GM13976 (cell line): Measurements from ENCODE around the gene CD8A.

Experiments used
- DNase-seq: peaks from one replicate; pipeline ENCODE4 v3.0.0; 2012; ENCODE audit warnings: low spot score
- CTCF ChIP-seq: IDR thresholded peaks from 2 replicates; pipeline ENCODE4 v1.5.1; 2012; ENCODE audit warnings: borderline replicate concordance, mild to moderate bottlenecking; ENCODE audit not compliant: insufficient read depth; ENCODE audit errors: extremely low read depth, missing control alignments, control extremely low read depth
- in situ Hi-C: fragments of 300-500 bp; cut with MboI; formaldehyde crosslinking; loops from one replicate; pipeline ENCODE4 v1.12.0; 2022; ENCODE audit warnings: low sequenced_read_pairs, mixed read lengths, inconsistent platforms; ENCODE audit not compliant: unreplicated experiment

The CD8A gene

DNA sequence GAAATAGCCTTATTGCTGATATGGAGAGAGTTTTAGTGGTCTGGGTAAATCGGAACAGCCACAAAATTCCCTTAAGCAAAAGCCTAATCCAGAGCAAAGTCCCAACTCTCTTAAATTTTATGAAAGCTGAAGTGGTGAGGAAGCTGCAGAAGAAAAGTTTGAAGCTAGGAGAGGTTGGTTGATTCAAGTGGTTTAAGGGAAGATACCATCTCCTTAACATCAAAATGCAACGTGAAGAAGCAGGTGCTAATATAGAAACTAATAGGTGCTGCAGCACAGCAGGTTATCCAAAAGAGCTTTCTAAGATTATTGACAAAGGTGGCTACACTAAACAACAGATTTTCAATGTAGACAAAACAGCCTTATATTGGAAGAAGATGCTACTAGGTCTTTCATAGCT lies 28.2 kb upstream of the CD8A start:
- no peak for DNase-seq
- in situ Hi-C loops = no loop called here
- no peak for TF ChIP-seq CTCF

DNA sequence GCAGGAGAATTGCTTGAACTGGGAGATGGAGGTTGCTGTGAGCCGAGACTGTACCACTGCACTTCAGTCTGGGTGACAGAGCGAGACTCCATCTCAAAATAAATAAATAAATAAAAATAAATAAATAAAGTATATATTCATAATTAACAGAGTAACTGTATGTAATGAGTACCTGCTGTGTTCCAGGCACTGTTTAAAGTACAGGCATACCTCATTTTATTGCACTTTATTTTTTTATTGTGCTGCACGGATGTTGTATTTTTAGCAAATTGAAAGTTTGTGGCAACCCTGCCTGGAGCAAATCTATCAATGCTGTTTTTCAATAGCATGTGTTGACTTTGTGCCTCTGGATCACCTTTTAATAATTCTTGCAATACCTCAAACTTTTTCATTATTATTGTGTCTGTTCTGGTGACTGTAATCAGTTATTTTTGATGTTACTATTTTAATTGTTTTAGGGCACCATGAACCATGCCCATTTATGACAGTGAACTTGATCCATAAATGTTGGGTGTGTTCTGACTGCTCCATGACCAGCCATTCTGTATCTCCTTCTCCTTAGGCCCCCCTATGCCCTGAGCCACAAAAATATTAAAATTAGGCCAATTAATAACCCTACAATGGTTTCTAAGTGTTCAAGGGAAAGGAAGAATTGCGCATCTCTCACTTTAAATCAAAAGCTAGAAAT lies 27.5 kb upstream of the CD8A start:
- DNase-seq = no peak
- in situ Hi-C loops = no loop called here
- TF ChIP-seq CTCF = no peak

DNA sequence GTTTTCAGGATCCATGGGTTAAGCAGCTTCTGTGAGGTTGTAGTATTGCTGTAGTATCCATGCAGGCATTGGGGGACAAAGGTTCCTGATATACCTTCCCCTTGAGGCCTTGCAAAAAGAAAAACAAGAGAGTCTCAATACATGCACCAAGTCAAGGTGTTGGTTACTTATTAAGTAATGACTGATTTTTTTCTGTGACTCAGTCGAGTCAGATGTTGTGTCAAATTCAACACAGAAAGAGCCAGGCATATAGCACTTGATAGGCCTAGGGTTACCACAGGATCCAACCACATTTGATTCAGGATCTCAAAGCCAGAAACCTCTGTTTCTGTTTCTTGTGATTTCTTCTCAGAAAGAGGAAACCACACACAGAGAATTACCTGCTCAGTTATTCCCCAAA lies 24.9 kb upstream of the CD8A start:
- no peak for DNase-seq
- in situ Hi-C loops = no loop called here
- TF ChIP-seq CTCF = no peak

- peak; percentile 37 for DNase-seq
- in situ Hi-C loops = no loop called here
- no peak for TF ChIP-seq CTCF
Observed at GRCh38 chr2:86809481-86810121, 18.9 kb upstream of the CD8A start.

- peak; percentile 96 for DNase-seq
- in situ Hi-C loops = no loop called here
- peak; percentile 93 for TF ChIP-seq CTCF
Observed at GRCh38 chr2:86808315-86809161, 17.8 kb upstream of the CD8A start.

DNA sequence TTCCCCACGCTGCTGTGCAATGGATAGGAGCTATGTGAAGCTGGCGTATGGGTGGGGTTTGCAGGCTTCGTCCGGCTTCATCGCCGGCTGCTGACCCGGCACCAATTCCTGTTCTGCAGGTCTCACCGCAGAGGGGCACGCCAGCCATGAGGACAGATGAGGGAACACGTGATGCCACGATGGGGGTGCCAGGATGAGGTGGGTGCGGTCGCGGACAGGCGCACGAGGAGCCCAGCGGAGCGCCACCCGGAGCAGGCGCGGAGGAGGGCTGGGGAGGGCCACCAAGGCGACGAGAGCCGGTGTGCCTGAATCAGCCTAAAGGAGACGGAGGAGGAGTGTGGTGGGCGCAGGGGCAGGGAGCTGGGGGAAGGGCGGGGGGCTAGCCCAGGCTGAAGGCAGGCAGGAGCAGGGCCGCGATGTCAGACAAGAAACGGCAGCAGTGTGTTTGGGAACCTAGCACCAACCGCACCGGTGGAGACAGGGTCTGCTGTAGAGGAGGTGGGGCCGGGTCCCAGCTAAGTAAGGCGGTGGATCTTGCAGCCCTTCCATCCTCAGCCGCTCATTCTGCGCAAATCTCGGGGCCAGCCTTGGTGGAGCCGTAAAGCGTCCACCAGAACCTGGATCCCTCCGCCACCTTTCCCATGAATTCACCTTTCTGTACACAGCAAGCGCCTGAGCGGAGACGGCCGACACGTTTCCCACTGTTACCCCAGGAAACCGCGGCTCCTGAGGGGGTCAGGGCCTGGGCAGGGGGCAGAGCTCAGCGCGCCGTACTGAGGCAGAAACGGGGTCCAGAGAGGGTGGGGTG lies 17.0 kb upstream of the CD8A start:
- DNase-seq = peak; percentile 68
- in situ Hi-C loops = no loop called here
- TF ChIP-seq CTCF = no peak
